ENCODE results near the gene C13orf46.

C13orf46 gene

DNA sequence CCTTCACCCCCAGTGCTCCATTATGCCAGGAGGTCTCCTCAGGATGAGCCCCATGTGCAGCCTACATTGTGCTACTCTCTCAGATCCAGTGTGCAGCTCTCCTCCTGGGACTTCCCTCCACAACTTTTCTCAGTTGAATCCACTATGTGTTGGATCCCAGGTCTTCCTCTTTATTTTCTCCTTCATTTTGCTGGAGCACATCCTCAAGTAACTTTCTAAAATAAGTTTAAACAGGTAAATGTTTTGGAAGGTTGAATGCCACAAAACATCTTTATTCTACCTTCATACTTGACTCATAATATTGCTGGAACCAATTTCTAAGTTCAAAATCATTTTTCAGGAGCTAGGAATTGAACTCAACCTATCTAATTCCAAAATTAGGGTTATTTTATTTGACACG is 52.1 kb downstream of the C13orf46 start:
- peaks cover 3 to 4% of the 10 kb centered on the region in 2 donors for H3K9me3 ChIP-seq (ENCODE audit: control insufficient read depth in 2 of 2, low read length in 2 of 2)
- H3K4me1 ChIP-seq (ENCODE audit: control insufficient read depth in 2 of 2, insufficient read depth in 2 of 2, low read length in 2 of 2) = peaks cover 0 to under 1% of the 10 kb centered on the region in 2 donors
- H3K4me3 ChIP-seq (ENCODE audit: low read length in 2 of 2) = no peak overlapping the region
- no peak overlapping the region for H3K9ac ChIP-seq (ENCODE audit: low read depth in 1 of 2, low read length in 2 of 2)
- no peaks in the 10 kb centered on the region for H3K36me3 ChIP-seq (ENCODE audit: control insufficient read depth in 2 of 2, insufficient read depth in 2 of 2, low read length in 2 of 2)
- H3K27ac ChIP-seq (ENCODE audit: low read depth in 2 of 2, low read length in 2 of 2) = no peak overlapping the region
- peaks cover under 1 to 2% of the 10 kb centered on the region in 2 donors for H3K27me3 ChIP-seq (ENCODE audit: control insufficient read depth in 2 of 2, insufficient read depth in 2 of 2, low read length in 2 of 2)

DNA sequence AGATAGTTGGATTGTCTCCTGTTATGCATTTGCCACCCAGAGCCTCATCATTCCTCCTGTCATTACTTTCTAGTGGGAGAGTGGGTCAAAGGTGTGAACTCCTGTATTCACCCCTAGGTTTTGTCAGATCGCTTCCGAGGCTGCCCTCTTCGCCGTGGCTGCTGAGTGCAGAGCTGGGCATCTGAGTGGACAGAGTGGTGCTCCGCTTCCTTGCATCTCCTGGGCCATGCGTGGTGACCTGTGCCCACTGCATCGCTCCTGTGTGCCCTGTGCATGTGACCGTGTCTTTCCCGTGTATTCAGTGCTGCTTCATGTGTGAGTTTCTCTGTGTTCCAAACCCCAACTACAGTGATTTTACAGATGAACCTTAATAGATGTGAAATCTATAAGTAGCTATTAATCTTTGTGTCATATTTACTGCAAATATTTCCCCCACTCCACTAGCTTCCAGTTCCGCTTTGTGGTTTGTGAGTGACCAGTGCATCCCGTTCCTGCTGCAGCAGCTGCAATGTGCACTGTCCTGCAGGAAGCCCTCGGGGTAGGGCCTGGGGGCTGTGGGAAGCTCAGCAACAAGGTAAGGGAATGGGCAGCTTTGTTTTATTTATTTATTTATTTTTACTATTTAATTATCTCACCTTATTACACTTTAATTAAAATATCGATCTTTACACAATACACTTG is 53.1 kb downstream of the C13orf46 start:
- Histone ChIP-seq H3K9ac (ENCODE audit: low read depth in 1 of 2, low read length in 2 of 2) (no peak overlapping the region), H3K27me3 (ENCODE audit: control insufficient read depth in 2 of 2, insufficient read depth in 2 of 2, low read length in 2 of 2) (peaks cover 2 to 9% of the 10 kb centered on the region in 2 donors), H3K4me1 (ENCODE audit: control insufficient read depth in 2 of 2, insufficient read depth in 2 of 2, low read length in 2 of 2) (no peaks in the 10 kb centered on the region), H3K27ac (ENCODE audit: low read depth in 2 of 2, low read length in 2 of 2) (no peak overlapping the region), H3K4me3 (ENCODE audit: low read length in 2 of 2) (no peak overlapping the region), H3K36me3 (ENCODE audit: control insufficient read depth in 2 of 2, insufficient read depth in 2 of 2, low read length in 2 of 2) (no peaks in the 10 kb centered on the region), H3K9me3 (ENCODE audit: control insufficient read depth in 2 of 2, low read length in 2 of 2) (peaks cover 3 to 4% of the 10 kb centered on the region in 2 donors)

DNA sequence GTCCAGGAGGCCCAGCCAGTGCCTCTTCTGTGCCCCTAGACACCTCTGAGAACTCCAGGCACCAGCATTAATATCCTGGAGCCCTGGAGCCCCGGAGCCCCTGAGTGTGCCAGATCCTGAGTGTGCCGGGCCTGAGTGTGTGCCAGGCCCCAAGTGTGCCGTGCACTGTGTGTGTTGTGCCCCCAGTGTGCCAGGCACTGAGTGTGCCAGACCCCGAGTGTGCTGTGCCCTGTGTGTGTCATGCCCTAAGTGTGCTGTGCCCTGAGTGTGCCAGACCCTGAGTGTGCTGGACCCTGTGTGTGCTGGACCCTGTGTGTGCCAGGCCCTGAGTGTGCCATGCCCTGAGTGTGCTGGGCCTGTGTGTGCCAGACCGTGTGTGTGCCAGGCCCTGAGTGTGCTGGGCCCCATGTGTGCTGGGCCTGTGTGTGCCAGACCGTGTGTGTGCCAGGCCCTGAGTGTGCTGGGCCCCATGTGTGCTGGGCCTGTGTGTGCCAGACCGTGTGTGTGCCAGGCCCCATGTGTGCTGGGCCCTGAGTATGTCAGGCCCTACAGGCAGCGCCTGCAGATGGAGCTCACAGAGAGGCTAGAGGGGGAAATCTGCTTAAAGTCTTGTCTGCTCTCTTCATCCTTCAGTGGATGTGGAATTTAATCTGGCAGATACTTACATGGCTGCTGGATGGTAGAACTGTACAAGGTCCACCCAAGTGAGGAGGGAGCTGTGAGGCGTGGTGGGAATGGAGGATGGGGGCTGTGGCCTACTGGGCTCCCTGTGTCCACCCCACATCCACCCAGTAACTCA is 53.9 kb downstream of the C13orf46 start:
- Histone ChIP-seq H3K9me3 (ENCODE audit: control insufficient read depth in 2 of 2, low read length in 2 of 2) (peaks cover 3 to 4% of the 10 kb centered on the region in 2 donors), H3K27me3 (ENCODE audit: control insufficient read depth in 2 of 2, insufficient read depth in 2 of 2, low read length in 2 of 2) (peaks cover 5 to 10% of the 10 kb centered on the region in 2 donors), H3K4me3 (ENCODE audit: low read length in 2 of 2) (no peak overlapping the region), H3K27ac (ENCODE audit: low read depth in 2 of 2, low read length in 2 of 2) (no peak overlapping the region), H3K4me1 (ENCODE audit: control insufficient read depth in 2 of 2, insufficient read depth in 2 of 2, low read length in 2 of 2) (no peaks in the 10 kb centered on the region), H3K36me3 (ENCODE audit: control insufficient read depth in 2 of 2, insufficient read depth in 2 of 2, low read length in 2 of 2) (no peaks in the 10 kb centered on the region), H3K9ac (ENCODE audit: low read depth in 1 of 2, low read length in 2 of 2) (no peak overlapping the region)

DNA sequence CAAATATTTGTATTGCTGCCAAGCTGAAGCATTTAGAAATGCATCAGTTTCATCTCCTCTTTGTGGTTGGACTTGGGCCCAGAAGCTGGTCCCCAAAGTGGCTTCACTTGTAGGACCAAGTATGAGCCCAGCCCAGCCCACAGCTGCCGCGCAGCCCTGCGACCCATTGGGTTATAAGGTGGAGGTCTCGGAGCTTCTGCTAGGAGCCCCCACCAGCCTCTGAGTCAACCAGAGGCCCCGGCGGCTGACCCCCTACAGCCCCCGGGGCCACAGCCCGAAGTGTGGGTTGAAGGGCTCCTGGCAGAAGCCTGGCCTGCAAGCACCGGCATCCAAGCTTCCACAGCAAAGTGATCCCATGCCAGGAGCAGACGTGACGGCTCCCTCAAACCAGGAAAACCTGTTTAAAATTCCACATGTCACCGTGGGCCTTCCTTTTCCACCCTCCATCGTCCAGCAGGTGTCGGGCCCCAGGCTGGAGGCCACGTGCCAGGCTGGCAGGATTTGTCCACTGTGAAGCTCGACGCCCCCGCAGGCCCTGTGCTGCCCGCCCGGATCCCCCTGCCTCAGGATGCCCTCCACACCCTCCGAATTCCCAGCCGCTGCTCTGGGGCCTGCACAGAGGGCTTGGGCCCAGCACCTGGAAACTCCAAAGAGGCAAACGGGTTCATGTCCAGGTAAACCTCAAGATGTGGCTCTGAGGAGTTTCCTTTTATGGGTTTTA is 54.7 kb downstream of the C13orf46 start:
- H3K4me1 ChIP-seq (ENCODE audit: control insufficient read depth in 2 of 2, insufficient read depth in 2 of 2, low read length in 2 of 2) = no peaks in the 10 kb centered on the region
- H3K9me3 ChIP-seq (ENCODE audit: control insufficient read depth in 2 of 2, low read length in 2 of 2) = peaks cover 3 to 4% of the 10 kb centered on the region in 2 donors
- no peak overlapping the region for H3K27ac ChIP-seq (ENCODE audit: low read depth in 2 of 2, low read length in 2 of 2)
- peaks cover 10 to 12% of the 10 kb centered on the region in 2 donors for H3K27me3 ChIP-seq (ENCODE audit: control insufficient read depth in 2 of 2, insufficient read depth in 2 of 2, low read length in 2 of 2)
- H3K36me3 ChIP-seq (ENCODE audit: control insufficient read depth in 2 of 2, insufficient read depth in 2 of 2, low read length in 2 of 2) = no peaks in the 10 kb centered on the region
- no peak overlapping the region for H3K4me3 ChIP-seq (ENCODE audit: low read length in 2 of 2)
- H3K9ac ChIP-seq (ENCODE audit: low read depth in 1 of 2, low read length in 2 of 2) = no peak overlapping the region

DNA sequence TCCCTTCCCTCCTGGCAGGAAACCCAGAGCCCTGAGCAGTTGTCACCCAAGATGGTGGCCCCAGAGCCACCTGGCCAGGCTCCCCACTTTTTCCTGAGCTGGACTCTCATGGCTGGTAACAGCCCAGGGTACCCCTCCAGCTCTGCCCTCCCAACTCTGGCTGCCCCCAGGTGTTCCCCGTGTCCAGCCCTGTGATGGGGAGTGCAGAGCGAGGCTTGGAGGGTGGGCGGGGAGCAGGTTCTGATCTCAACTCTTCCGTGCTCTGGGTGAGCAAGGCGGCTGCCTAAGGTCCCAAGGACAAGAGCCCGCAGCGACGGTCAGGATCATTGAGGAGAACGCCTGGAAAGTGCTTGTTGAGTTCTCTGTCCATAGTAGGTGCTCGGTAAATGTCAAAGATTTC is 55.3 kb downstream of the C13orf46 start:
- Histone ChIP-seq H3K9ac (ENCODE audit: low read depth in 1 of 2, low read length in 2 of 2) (no peak overlapping the region), H3K4me3 (ENCODE audit: low read length in 2 of 2) (no peak overlapping the region), H3K9me3 (ENCODE audit: control insufficient read depth in 2 of 2, low read length in 2 of 2) (peaks cover 3 to 4% of the 10 kb centered on the region in 2 donors), H3K27ac (ENCODE audit: low read depth in 2 of 2, low read length in 2 of 2) (no peak overlapping the region), H3K36me3 (ENCODE audit: control insufficient read depth in 2 of 2, insufficient read depth in 2 of 2, low read length in 2 of 2) (no peaks in the 10 kb centered on the region), H3K27me3 (ENCODE audit: control insufficient read depth in 2 of 2, insufficient read depth in 2 of 2, low read length in 2 of 2) (peaks cover 11 to 15% of the 10 kb centered on the region in 2 donors), H3K4me1 (ENCODE audit: control insufficient read depth in 2 of 2, insufficient read depth in 2 of 2, low read length in 2 of 2) (no peaks in the 10 kb centered on the region)

DNA sequence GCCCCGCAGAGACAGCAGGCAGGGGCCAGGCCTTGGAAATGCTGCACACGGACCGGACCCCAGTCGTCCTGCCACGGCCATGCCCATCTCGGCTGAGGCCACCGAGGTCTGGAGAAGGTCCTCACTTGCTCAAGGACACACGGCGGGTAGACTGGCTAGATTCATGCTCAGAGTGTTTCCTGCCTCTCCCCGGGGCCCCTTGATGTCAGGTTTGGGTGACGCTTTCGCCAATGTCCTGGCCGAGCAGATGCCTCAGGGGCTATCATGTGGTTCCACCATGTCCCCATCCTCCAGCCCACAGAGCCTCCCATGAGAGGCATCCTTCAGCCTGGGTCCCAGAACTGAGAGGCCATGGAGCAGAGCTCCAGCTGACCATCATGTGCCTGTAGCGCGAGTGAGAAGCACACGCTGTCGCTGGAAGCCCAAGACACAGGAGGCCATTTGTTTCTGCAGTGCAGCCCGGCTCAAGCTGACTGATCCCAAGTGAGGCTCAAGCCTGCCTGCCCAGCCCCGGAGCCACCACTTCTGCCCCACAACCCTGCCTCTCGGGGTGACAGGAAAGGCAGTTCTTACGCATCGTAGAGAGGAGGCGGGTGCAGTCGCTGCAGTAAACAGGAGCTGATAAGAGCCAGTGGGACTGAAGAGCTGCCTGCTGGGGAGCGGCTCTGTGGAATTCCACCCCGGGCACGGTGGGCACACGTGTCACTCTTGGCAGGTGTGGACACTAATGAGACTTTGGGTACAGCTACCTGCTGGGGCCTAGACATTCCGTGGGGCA is 56.1 kb downstream of the C13orf46 start:
- Histone ChIP-seq H3K9me3 (ENCODE audit: control insufficient read depth in 2 of 2, low read length in 2 of 2) (peaks cover 3 to 4% of the 10 kb centered on the region in 2 donors), H3K27me3 (ENCODE audit: control insufficient read depth in 2 of 2, insufficient read depth in 2 of 2, low read length in 2 of 2) (peaks cover 11 to 15% of the 10 kb centered on the region in 2 donors)

DNA sequence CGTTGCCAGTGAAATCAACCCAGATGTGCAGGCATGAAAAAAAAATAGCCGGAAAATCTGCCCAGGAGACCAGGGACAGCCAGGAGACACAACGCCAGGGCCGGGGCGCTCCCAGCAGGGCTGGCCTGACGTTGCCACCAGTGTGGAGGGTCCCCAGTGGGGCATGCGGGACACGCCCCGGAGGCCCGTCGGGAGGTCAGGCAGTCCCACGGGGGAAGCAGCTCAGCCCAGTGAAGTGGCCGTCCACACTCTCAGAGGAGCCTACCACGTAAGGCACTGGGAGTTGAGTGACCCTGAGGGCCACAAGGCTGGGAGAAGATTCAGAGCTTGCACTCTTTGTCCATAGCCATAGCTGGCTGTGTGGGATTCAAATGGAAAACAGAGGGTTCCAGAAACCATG is 56.8 kb downstream of the C13orf46 start:
- Histone ChIP-seq H3K36me3 (ENCODE audit: control insufficient read depth in 2 of 2, insufficient read depth in 2 of 2, low read length in 2 of 2) (no peaks in the 10 kb centered on the region), H3K9me3 (ENCODE audit: control insufficient read depth in 2 of 2, low read length in 2 of 2) (peaks cover 3 to 4% of the 10 kb centered on the region in 2 donors), H3K4me1 (ENCODE audit: control insufficient read depth in 2 of 2, insufficient read depth in 2 of 2, low read length in 2 of 2) (no peaks in the 10 kb centered on the region), H3K27me3 (ENCODE audit: control insufficient read depth in 2 of 2, insufficient read depth in 2 of 2, low read length in 2 of 2) (peaks cover 11 to 15% of the 10 kb centered on the region in 2 donors), H3K27ac (ENCODE audit: low read depth in 2 of 2, low read length in 2 of 2) (no peak overlapping the region), H3K4me3 (ENCODE audit: low read length in 2 of 2) (no peak overlapping the region), H3K9ac (ENCODE audit: low read depth in 1 of 2, low read length in 2 of 2) (no peak overlapping the region)

More for the DNA sequence above, 56.1 kb downstream of the C13orf46 start:
- Histone ChIP-seq H3K27ac (ENCODE audit: low read depth in 2 of 2, low read length in 2 of 2) (no peak overlapping the region), H3K4me1 (ENCODE audit: control insufficient read depth in 2 of 2, insufficient read depth in 2 of 2, low read length in 2 of 2) (no peaks in the 10 kb centered on the region), H3K9ac (ENCODE audit: low read depth in 1 of 2, low read length in 2 of 2) (no peak overlapping the region), H3K4me3 (ENCODE audit: low read length in 2 of 2) (no peak overlapping the region), H3K36me3 (ENCODE audit: control insufficient read depth in 2 of 2, insufficient read depth in 2 of 2, low read length in 2 of 2) (no peaks in the 10 kb centered on the region)

DNA sequence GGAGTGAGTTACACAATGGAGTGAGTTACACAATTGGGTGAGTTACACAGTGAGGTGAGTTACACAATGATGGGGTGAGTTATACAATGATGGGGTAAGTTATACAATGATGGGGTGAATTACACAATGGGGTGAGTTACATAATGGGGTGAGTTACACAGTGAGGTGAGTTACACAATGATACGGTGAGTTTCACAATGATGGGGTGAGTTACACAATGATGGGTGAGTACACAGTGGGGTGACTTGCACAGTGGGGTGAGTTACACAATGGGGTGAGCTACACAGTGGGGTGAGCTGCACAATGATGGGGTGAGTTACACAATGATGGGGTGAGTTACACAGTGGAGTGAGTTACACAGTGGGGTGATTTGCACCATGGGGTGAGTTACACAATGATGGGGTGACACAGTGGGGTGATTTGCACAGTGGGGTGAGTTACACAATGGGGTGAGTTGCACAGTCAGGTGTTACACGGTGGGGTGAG is 57.5 kb downstream of the C13orf46 start:
- no peak overlapping the region for H3K4me3 ChIP-seq (ENCODE audit: low read length in 2 of 2)
- no peak overlapping the region for H3K27ac ChIP-seq (ENCODE audit: low read depth in 2 of 2, low read length in 2 of 2)

DNA sequence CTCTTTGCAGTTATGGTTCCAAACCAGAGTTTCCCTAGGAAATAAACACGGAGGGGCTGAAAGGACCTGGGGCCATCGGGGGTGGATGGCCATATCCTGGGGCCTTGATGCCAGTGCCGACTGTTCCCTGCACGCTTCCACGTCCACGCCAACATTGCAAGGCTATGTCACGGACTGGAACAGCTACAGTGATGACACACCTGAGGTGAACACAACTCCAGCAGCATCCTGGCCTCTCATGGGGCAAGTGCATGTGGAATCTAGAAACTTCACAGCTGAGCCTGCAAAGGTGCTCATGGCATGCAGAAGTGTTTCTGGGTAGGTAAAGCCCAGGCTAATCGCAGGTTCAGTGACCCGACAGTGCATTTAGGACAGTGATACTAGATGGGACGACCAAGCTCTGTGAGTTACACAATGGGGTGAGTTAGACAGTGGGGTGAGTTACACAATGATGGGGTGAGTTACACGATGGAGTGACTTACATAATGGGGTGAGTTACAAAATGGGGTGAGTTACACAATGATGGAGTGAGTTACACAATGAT is 58.0 kb downstream of the C13orf46 start:
- H3K27ac ChIP-seq (ENCODE audit: low read depth in 2 of 2, low read length in 2 of 2) = no peak overlapping the region
- no peaks in the 10 kb centered on the region for H3K9me3 ChIP-seq (ENCODE audit: control insufficient read depth in 2 of 2, low read length in 2 of 2)
- H3K36me3 ChIP-seq (ENCODE audit: control insufficient read depth in 2 of 2, insufficient read depth in 2 of 2, low read length in 2 of 2) = no peaks in the 10 kb centered on the region

More for the DNA sequence above, 57.5 kb downstream of the C13orf46 start:
- Histone ChIP-seq H3K36me3 (ENCODE audit: control insufficient read depth in 2 of 2, insufficient read depth in 2 of 2, low read length in 2 of 2) (no peaks in the 10 kb centered on the region), H3K9ac (ENCODE audit: low read depth in 1 of 2, low read length in 2 of 2) (no peak overlapping the region), H3K4me1 (ENCODE audit: control insufficient read depth in 2 of 2, insufficient read depth in 2 of 2, low read length in 2 of 2) (no peaks in the 10 kb centered on the region), H3K27me3 (ENCODE audit: control insufficient read depth in 2 of 2, insufficient read depth in 2 of 2, low read length in 2 of 2) (peaks cover 11 to 15% of the 10 kb centered on the region in 2 donors), H3K9me3 (ENCODE audit: control insufficient read depth in 2 of 2, low read length in 2 of 2) (no peaks in the 10 kb centered on the region)

More for the DNA sequence above, 58.0 kb downstream of the C13orf46 start:
- Histone ChIP-seq H3K27me3 (ENCODE audit: control insufficient read depth in 2 of 2, insufficient read depth in 2 of 2, low read length in 2 of 2) (peaks cover 11 to 15% of the 10 kb centered on the region in 2 donors), H3K9ac (ENCODE audit: low read depth in 1 of 2, low read length in 2 of 2) (no peak overlapping the region), H3K4me3 (ENCODE audit: low read length in 2 of 2) (no peak overlapping the region), H3K4me1 (ENCODE audit: control insufficient read depth in 2 of 2, insufficient read depth in 2 of 2, low read length in 2 of 2) (no peaks in the 10 kb centered on the region)

Data from mucosa of rectum (tissue), 2 donors.